CD4-positive, alpha-beta T cell treated with Interleukin-10 for 1 hour (primary cell): ENCODE measurements around the gene AP3B2.
"Not testable (repeated sequence)": the region's sequence is repeated elsewhere in the genome, so short reads cannot be mapped to it uniquely, and the experiment has no call there.

ENCODE experiments used
- DNase-seq: peaks from one replicate; pipeline ENCODE4 v3.0.0-alpha.2; 2020

Gene AP3B2, protein sequence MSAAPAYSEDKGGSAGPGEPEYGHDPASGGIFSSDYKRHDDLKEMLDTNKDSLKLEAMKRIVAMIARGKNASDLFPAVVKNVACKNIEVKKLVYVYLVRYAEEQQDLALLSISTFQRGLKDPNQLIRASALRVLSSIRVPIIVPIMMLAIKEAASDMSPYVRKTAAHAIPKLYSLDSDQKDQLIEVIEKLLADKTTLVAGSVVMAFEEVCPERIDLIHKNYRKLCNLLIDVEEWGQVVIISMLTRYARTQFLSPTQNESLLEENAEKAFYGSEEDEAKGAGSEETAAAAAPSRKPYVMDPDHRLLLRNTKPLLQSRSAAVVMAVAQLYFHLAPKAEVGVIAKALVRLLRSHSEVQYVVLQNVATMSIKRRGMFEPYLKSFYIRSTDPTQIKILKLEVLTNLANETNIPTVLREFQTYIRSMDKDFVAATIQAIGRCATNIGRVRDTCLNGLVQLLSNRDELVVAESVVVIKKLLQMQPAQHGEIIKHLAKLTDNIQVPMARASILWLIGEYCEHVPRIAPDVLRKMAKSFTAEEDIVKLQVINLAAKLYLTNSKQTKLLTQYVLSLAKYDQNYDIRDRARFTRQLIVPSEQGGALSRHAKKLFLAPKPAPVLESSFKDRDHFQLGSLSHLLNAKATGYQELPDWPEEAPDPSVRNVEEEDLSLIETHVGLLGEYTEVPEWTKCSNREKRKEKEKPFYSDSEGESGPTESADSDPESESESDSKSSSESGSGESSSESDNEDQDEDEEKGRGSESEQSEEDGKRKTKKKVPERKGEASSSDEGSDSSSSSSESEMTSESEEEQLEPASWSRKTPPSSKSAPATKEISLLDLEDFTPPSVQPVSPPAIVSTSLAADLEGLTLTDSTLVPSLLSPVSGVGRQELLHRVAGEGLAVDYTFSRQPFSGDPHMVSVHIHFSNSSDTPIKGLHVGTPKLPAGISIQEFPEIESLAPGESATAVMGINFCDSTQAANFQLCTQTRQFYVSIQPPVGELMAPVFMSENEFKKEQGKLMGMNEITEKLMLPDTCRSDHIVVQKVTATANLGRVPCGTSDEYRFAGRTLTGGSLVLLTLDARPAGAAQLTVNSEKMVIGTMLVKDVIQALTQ

GRCh38 chr15:82709421-82710207 is at the start of gene AP3B2:
AP3B2 (minus strand) TSS chr15:82709875; CDS start chr15:82709706, 169 bp downstream.
- DNase-seq = peak; percentile 72

DNA sequence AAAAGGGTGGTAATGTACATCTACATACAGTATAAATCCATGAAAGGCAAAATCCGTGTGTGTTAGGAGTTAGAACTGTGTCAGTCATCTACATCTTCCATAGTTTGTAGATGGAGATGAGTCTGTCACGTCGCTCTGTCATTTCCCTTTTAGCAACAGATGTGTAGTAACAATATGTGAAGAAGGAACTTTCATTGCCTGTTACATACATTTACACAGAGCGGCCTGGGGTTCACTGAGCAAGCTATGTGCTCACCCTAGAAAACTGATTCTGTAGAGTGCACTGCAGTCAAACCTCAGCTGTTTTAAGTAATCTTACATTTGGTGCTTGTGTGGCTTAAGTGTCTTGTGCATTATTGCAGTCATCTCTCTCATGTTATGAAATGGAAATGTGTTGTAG is 41.6 kb upstream of the AP3B2 start:
- no peak for DNase-seq

GRCh38 chr15:82750831-82751180 is 41.1 kb upstream of the AP3B2 start:
- DNase-seq = no peak

DNA sequence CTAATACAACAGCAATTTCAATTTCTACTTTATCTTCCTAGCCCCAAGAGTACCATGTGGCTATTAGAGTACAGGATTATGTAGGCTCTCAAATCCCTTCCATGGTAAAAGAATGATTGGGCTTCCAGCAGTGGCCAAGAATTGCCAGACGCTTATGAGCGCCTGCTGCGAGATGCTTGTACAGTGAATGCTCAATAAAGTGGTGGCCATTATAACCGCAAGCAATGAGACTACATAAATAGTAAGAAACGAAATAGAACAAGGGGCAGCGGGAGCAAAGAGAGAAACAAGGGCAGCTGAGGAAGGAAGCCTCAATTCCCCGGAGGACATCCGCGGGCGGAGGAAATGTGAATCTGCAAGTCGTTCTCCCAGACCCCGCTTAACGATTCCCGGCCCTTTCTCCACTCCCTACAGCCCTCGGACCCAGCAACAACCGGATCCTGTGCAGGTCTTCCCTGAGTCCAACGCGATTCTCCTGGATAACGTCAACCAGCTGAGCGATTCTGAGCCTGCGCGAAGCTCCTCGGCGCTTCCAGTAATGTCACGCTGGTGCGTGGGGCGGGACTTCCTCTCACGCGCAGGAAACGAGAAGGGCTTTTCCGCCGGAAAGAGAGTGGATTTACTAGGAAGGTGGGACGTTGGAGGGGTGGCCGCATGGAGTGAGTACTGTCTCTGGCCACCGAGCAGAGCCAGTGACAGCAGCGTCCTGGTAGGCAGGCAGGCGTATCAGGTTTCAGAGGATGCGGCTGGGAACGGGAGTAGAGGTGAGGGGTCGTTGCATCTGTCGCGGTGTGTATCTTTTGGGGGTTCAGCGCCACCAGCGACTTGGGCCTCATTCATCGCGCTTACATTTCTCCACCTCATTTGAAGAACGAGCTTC is 40.5 kb upstream of the AP3B2 start:
- DNase-seq = peak; percentile 85

GRCh38 chr15:82748315-82748714 is 38.6 kb upstream of the AP3B2 start:
- DNase-seq = no peak

DNA sequence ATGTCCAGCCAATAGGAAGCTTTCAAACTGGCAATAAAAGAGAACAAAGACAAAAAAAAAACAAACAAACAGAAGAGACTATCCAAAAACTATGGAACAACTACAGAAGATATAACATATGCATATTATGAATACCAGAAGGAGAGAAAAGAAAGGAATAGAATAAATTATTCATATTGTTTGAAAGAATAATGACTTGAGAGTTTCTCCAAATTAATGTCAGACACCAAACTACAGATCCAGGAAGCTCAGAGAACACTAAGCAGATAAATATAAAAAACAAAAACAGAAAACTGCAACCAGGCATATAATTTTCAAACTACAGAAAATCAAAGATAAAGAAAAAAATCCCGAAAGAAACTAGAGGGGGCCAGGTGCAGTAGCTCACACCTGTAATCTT is 34.1 kb upstream of the AP3B2 start:
- no peak for DNase-seq

DNA sequence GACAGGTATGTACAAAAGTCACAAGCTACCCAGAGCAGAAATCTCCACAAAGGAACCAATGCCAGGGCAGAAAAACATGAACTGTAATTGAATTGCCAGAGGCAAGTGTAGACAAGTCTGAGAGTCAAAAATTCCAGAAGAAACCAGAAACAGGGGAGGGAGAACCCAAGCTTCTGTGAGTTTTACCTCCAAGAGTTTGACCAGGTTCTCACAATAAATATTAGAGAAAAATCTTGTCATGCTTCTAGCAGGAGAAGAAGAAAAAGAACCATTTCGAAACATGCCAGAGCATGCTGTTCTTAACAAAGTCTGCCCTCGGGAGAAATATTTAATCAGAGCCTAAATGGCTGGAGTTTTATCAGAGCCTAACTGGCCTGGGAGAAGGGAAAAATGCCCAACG is 32.5 kb upstream of the AP3B2 start:
- DNase-seq = no peak

- DNase-seq = no peak
Measured at GRCh38 chr15:82739086-82739485, 29.4 kb upstream of the AP3B2 start.

GRCh38 chr15:82737975-82738374 is 28.3 kb upstream of the AP3B2 start:
- no peak for DNase-seq

GRCh38 chr15:82731527-82731926 is 21.9 kb upstream of the AP3B2 start:
- DNase-seq = no peak

- DNase-seq = no peak
Measured at GRCh38 chr15:82730022-82730530, 20.4 kb upstream of the AP3B2 start.

DNA sequence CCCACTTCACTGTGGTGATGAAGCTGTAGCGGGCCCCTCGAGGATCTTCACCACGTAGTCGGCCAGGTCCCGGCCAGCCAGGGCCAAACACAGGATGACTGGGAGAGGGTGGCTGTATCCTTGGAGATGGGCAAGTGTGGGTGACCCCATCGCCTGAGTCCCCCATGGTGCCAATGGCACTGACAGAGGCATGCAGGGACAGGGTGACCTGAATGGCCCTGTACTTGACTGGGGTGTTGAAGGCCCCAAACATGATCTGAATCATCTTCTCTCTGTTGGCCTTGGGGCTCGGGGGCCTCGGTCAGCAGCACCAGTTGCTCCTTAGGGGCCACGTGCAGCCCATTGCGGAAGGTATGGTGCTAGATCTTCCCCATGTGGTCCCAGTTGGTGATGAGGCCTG is 17.1 kb upstream of the AP3B2 start:
- DNase-seq = no peak

DNA sequence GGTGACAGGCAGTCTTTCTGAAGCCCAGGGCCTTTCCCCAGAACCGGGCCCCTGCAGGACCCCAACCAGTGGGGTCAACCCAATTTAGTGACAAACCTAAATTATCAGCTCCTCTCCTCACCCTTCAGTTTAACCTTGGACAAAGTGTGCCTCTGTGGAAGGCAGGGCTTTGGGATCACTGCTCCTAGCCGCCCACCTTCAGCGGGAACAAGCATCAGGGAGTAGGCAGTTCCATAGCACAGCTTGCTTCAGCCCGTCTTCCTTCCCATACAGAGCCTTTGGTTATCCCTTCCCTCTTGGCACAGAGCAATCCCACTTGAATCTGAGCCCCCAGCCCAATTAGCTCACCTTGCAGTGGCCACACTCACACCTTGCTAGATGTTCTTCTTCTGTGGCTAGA is 5.3 kb upstream of the AP3B2 start:
- no peak for DNase-seq

- DNase-seq = no peak
Measured at GRCh38 chr15:82714016-82714415, 4.3 kb upstream of the AP3B2 start.

- no peak for DNase-seq
Measured at GRCh38 chr15:82712036-82712435, 2.4 kb upstream of the AP3B2 start.

GRCh38 chr15:82710926-82711490 is 1.3 kb upstream of the AP3B2 start:
- DNase-seq = no peak

DNA sequence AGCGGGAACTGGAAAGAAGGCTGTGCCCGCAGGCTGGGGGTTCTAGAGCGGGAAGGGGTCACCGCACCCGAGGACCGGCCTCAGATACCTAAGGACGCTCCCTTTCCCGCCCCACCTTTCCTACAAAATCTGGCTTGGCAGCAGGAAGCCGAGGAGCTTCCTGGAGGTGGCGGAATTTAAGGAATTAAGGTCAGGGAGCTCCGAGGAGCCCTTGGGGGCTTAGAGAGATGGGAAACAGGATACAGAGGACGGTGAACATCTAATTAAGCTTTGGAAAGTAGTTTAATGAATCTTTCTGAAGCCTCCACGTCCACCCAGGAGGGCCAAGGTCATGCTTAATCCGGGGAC is 507 bp upstream of the AP3B2 start:
- DNase-seq = no peak

DNA sequence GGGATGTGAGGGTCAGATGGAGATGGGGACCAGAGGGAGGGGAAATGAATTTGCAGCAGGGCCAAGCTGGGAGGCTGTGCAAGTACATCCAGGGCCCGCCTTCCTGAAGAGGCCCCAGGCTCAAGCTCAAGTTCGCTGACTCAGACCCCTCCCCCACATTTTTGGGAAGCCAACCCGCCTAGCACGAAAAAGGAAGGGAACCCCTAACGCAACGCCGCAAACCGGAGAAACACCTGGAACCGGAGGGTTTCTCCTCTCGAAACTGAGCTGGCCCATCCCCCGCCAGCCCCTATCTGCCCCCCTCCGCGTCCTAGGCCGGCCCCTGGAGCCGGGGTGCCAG is 624 bp downstream of the AP3B2 start:
- peak; percentile 5 for DNase-seq

DNA sequence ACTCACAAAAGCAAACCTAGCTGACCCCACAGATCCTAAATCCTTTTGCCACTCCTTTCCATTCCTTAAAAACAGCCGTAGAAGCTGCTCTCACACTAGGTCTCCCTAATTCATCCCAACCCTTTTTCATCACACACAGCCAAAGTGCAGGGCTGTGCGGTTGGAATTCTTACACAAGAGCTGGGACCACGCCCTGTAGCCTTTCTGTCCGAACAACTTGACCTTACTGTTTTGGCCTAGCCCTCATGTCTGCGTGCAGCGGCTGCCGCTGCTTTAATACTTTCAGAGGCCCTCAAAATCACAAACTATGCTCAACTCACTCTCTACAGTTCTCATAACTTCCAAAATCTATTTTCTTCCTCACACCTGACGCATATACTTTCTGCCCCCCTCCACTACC is 3.8 kb downstream of the AP3B2 start:
- not testable (repeated sequence) for DNase-seq

GRCh38 chr15:82699726-82700125 is 9.9 kb downstream of the AP3B2 start:
- DNase-seq = no peak

GRCh38 chr15:82698711-82699345 is 10.8 kb downstream of the AP3B2 start:
- no peak for DNase-seq
